Measurements from ENCODE around the gene PIK3R3. TPM values are rescaled to one million over a fixed set of nuclear protein-coding genes. Genes with fewer than 3 reads are reported as not detected.

Gene PIK3R3
- total and polyA plus RNA-seq, 9 of the 15 experiments (the other 6 are each of a cell fraction or from before 2014, with no cell fraction given) = 1.4 to 7.7 (median 4.6) TPM

GRCh38 chr1:46173361-46173856 is 41.0 kb upstream of the PIK3R3 start (continued):
- peak; percentile 98 for TF ChIP-seq ATF7 (IDR thresholded peaks at IDR 0.05)
- TF ChIP-seq RBM15 (IDR thresholded peaks at IDR 0.05; ENCODE audit: insufficient read depth, low read length) = no peak
- no peak for TF ChIP-seq HMG20B (CRISPR knock-in tag; IDR thresholded peaks at IDR 0.05)
- no peak for TF ChIP-seq TEAD1 (CRISPR knock-in tag; IDR thresholded peaks at IDR 0.05)
- TF ChIP-seq, protein P1, sequence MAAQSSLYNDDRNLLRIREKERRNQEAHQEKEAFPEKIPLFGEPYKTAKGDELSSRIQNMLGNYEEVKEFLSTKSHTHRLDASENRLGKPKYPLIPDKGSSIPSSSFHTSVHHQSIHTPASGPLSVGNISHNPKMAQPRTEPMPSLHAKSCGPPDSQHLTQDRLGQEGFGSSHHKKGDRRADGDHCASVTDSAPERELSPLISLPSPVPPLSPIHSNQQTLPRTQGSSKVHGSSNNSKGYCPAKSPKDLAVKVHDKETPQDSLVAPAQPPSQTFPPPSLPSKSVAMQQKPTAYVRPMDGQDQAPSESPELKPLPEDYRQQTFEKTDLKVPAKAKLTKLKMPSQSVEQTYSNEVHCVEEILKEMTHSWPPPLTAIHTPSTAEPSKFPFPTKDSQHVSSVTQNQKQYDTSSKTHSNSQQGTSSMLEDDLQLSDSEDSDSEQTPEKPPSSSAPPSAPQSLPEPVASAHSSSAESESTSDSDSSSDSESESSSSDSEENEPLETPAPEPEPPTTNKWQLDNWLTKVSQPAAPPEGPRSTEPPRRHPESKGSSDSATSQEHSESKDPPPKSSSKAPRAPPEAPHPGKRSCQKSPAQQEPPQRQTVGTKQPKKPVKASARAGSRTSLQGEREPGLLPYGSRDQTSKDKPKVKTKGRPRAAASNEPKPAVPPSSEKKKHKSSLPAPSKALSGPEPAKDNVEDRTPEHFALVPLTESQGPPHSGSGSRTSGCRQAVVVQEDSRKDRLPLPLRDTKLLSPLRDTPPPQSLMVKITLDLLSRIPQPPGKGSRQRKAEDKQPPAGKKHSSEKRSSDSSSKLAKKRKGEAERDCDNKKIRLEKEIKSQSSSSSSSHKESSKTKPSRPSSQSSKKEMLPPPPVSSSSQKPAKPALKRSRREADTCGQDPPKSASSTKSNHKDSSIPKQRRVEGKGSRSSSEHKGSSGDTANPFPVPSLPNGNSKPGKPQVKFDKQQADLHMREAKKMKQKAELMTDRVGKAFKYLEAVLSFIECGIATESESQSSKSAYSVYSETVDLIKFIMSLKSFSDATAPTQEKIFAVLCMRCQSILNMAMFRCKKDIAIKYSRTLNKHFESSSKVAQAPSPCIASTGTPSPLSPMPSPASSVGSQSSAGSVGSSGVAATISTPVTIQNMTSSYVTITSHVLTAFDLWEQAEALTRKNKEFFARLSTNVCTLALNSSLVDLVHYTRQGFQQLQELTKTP (IDR thresholded peaks at IDR 0.05; ENCODE audit: low read depth in 1 of 2, partially characterized antibody in 2 of 2) = no peak
- TF ChIP-seq DNMT1 (IDR thresholded peaks at IDR 0.05) = no peak
- TF ChIP-seq SLC30A9 (CRISPR knock-in tag; IDR thresholded peaks at IDR 0.05) = no peak
- no peak for TF ChIP-seq ETV6 (IDR thresholded peaks at IDR 0.05; ENCODE audit: borderline replicate concordance in 1 of 2, low read depth in 2 of 2, low read length in 1 of 2)
- TF ChIP-seq ETV6 (CRISPR knock-in tag; IDR thresholded peaks at IDR 0.05; ENCODE audit: borderline replicate concordance) = no peak
- TF ChIP-seq, protein P2, sequence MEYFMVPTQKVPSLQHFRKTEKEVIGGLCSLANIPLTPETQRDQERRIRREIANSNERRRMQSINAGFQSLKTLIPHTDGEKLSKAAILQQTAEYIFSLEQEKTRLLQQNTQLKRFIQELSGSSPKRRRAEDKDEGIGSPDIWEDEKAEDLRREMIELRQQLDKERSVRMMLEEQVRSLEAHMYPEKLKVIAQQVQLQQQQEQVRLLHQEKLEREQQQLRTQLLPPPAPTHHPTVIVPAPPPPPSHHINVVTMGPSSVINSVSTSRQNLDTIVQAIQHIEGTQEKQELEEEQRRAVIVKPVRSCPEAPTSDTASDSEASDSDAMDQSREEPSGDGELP (CRISPR knock-in tag; IDR thresholded peaks at IDR 0.05; ENCODE audit: borderline replicate concordance) = no peak
- no peak; the same call in 1 of the 2 replicates for TF ChIP-seq ZNF263 (CRISPR knock-in tag; IDR thresholded peaks at IDR 0.05; ENCODE audit: borderline replicate concordance)
- TF ChIP-seq ZNF699 (CRISPR knock-in tag; IDR thresholded peaks at IDR 0.05; ENCODE audit: insufficient replicate concordance) = no peak
- TF ChIP-seq XRCC5 (IDR thresholded peaks at IDR 0.05; ENCODE audit: low read depth, low read length) = no peak
- no peak for TF ChIP-seq RBM25 (IDR thresholded peaks at IDR 0.05; ENCODE audit: low read depth, low read length, severe bottlenecking)
- TF ChIP-seq, protein P3, sequence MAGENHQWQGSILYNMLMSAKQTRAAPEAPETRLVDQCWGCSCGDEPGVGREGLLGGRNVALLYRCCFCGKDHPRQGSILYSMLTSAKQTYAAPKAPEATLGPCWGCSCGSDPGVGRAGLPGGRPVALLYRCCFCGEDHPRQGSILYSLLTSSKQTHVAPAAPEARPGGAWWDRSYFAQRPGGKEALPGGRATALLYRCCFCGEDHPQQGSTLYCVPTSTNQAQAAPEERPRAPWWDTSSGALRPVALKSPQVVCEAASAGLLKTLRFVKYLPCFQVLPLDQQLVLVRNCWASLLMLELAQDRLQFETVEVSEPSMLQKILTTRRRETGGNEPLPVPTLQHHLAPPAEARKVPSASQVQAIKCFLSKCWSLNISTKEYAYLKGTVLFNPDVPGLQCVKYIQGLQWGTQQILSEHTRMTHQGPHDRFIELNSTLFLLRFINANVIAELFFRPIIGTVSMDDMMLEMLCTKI (IDR thresholded peaks at IDR 0.05; ENCODE audit: partially characterized antibody) = no peak
- no peak for TF ChIP-seq THRAP3 (IDR thresholded peaks at IDR 0.05; ENCODE audit: borderline replicate concordance)
- TF ChIP-seq ZNF785 (CRISPR knock-in tag; IDR thresholded peaks at IDR 0.05) = no peak
- no peak for TF ChIP-seq MCM7 (IDR thresholded peaks at IDR 0.05)
- TF ChIP-seq ZNF217 (CRISPR knock-in tag; IDR thresholded peaks at IDR 0.05) = no peak
- no peak for TF ChIP-seq NCOA1 (IDR thresholded peaks at IDR 0.05; ENCODE audit: low read depth)
- TF ChIP-seq E2F3 (CRISPR knock-in tag; IDR thresholded peaks at IDR 0.05) = no peak
- no peak for TF ChIP-seq EP300 (IDR thresholded peaks at IDR 0.05; ENCODE audit: low read length)
- TF ChIP-seq SMAD1 (IDR thresholded peaks at IDR 0.05; ENCODE audit: low read depth, low read length, partially characterized antibody) = no peak
- no peak for TF ChIP-seq ZNF57 (CRISPR knock-in tag; IDR thresholded peaks at IDR 0.05)

Data from K562 (cell line).